ENCODE results near the gene ZC2HC1B.

ZC2HC1B gene

GRCh38 chr6:143936347-143936746, 72.1 kb downstream of the ZC2HC1B start:
- no peak for DNase-seq

DNA sequence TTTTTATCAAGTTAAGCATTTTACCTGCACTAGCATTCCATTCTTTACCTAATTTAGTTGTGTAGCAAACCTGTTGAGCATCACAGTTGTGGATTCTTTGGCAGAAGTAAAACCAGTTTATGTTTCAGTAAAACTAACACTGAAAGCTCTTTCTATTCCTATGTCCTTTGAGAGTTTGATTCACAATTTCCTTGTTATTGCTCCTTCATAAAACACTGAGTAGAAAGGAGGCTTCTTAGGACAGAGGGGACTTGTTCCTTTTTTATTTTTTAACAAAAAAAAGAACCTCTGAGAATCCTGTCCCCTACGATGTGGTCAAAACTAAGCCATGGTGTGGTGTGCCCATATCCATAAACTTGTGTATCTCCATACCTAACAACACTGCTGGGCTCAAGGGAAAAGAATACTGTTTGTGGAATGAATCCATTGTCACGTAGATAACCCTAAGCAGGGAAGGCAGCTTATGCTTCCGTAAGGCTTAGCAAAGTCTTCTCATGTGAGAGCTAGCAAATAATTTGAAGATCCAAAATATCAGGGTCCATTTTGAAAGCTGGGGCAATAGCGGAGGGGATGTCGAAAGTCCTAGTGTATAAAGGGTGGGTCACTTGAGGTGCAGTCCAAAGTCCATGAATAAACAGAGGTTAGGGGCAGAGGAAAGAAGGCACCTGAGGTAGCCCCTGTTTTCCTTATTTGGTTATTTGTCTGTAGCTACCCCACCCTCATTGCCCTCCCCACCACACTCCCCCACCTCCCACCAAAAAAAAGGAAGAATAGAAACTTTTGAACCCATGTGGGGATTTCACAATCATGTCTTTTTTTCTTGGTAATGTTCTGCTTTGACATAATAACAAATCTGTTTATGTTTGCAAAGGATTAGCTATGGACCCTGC, 72.7 kb downstream of the ZC2HC1B start:
- DNase-seq, result peak; percentile 11

- no peak for DNase-seq
These were observed 73.3 kb downstream of the ZC2HC1B start for GRCh38 chr6:143937668-143937970.

DNA sequence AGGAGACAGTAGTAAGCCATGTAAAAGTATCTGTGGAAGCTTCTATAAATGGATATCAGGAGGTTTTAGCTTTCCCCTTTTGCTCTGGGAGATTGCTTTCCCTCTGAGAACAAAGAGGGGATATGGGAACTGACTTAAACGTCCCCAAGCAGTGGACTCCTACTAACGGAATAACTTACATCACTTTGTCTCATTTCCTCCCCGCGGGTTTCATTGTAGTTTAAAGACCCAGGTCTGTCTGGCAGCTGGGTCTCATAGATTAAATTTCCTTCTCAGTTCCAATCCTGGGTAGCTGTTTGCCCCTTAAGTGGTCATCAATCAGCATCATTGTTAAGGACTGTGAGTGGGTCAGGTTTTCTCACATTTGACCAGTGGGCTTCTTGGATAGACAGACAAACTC, 75.1 kb downstream of the ZC2HC1B start:
- DNase-seq, result peak; percentile 46

DNA sequence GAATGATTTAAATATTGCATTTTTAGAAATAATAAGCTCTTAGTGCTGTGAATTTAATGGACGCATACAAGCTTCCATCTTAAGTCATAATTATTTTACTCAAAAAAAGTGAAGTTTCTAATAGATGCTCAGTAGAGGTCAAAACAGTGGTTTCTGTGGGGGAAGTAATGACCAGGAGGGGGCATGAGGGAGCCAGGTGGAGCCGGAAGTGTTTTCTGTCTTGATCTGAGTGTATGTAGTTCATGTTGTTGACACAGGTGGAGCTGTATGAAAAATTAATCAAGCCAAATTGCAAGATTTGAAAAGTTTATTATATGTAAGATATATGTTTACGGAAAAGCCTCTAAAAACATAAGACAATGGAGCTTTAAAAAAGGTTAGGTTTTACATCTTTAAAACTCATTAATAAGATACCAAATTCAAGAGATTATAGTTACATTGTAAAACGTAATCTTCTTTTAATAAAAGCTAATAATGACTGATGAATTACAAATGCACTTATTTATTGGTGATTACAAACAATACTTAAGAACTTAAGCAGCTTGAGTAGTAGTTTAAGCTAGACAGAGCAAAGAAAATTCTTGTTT, 75.8 kb downstream of the ZC2HC1B start:
- DNase-seq, result peak; percentile 27

DNA sequence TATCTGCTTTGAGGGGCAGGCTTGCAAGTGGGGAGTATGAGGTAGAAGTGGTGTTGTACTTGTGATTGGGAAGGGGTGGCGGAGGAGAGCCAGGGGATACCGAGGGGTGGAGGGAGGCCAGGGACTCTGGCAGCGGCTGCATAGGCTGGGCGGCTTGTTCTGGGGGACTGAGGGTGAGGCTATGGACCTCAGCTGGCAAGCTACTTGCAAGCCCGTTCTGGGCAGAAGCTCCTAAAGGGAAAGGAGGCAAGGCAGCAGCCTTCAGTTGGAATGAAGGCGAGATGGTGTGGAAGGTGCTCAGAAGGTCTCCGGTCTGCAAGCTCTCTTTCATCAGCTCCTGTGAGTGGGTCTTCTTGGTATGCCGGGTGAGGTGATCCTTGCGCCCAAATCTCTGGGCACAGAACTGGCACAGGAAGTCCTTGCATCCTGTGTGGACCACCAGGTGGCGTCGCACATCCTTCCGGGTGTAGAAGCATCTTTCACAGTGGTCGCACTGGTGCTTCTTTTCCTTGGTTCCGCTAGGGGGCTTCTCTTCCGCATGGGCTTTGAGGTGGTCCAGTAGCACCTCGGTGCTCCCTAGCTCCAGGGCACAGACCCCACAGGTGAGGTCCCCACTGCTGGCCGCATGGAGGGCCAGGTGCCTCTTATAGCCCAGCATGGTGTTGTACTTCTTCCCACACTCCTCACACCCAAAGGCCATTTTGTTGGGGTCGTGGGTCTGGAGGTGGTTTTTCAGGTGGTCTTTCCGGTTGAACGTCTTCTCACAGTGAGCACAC, 77.8 kb downstream of the ZC2HC1B start:
- peak; percentile 48 for DNase-seq

- DNase-seq, result no peak
These were observed 83.9 kb downstream of the ZC2HC1B start for GRCh38 chr6:143948208-143948607.

DNA sequence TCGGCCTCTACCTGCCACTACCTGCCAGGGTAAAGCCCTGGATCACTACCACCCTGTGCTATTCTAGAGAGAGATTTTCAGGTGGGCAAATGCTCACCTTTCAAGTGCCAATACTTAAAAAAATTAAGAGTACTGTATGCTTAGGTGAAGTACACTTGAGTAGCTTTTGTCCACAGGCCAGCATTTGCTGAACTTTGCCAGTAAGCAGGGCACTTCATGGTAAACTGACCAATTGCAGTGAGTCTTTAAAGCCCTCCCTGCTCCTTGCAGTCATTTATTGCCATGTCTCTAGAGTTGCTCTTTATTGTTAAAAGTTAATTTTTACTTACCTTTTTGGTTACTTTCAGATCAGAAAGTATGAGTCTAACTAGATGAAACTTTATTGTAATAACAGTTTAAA, 85.3 kb downstream of the ZC2HC1B start:
- DNase-seq, result no peak

GRCh38 chr6:143949962-143950361, 85.7 kb downstream of the ZC2HC1B start:
- DNase-seq, result no peak

DNA sequence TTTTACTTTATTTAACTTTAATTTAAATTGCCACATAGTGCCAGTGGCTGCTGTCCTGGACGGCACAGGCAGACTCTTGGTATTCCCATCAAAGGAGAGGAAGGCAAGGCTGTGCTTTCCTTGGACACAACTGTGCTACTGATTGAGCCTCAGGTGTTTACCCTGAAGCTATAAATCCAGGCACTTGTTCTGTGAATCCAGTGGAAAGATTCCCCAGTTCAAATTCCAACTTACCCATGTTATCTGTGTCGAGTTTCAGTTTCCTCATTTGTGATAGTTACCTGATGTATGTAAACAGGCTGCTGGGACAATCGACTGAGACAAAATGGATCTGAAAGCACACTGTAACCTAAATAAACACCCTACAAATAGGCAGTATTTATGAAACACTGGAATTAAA, 86.6 kb downstream of the ZC2HC1B start:
- no peak for DNase-seq

GRCh38 chr6:143952060-143952778, 87.9 kb downstream of the ZC2HC1B start:
- no peak for DNase-seq

- no peak for DNase-seq
These were observed 88.8 kb downstream of the ZC2HC1B start for GRCh38 chr6:143952947-143953701.

GRCh38 chr6:143953922-143954321, 89.6 kb downstream of the ZC2HC1B start:
- DNase-seq, result no peak

DNA sequence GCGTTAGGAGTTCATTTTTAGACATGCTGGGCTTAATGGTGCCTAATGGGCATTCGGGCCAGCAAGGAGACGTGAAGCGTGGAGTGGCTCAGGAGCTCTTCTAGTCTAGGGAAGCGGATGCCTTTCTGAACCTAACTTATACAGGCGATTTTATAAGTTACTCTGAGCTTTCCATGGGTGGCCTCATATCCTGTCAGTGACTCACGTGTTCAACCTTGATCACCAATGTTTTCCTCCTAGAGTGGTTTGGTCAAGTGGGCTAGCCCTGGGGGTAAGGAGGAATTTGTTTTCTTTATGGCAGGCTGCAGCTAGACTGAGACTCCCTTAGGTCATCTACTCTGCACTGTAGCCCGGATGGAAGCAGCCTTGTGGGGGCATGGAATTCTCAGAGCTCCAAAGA, 91.7 kb downstream of the ZC2HC1B start:
- no peak for DNase-seq

GRCh38 chr6:143957679-143958274, 93.5 kb downstream of the ZC2HC1B start:
- no peak for DNase-seq

GRCh38 chr6:143958839-143959399, 94.6 kb downstream of the ZC2HC1B start:
- DNase-seq, result no peak

- DNase-seq, result no peak
These were observed 95.7 kb downstream of the ZC2HC1B start for GRCh38 chr6:143959927-143960326.

- no peak for DNase-seq
These were observed 96.8 kb downstream of the ZC2HC1B start for GRCh38 chr6:143961066-143961465.

DNA sequence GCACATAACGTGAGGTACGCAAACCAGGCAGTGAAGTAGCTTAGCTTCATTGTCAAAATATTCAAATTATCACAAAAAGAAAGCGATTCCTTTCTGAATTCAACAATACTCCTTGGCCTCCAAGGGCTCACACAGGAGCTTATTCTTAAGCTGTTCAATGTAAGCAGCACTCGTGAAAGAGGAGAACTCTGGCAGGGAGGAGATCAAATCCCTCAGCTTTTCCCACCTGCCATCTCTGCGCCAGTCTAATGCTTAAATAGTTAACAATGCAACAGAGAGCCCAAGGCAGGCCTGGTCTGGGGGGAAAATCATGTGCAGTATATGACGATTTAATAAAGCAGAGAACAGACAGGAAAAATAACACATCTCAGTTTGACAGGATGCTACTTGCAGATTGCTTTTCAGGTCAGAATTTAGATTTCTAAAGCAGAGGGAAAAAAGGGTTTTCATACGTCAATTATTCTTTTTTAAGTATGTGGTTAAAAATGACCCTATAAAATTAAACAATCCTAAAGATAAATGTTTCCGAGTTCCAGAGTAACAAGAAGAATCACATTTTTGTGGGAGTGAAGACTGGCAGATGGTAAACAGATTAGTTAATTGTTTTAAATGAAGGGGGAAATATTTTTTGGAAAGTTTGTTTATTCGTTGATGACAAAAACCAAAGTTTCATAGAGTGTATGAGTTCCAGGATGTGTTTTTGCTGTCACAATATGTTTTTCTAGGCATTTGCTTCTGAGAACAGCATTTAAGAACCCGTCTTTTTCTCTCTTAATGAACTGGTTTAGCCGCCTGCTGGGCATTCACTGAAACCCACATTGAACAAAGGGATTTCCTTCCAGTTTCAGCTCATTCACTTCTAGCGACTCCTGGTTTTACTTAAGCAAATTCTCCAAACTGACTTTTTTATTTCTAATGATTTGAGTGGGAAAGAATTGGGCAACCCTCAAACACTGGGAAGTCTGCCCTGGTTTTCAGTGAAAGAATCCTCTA, 97.9 kb downstream of the ZC2HC1B start:
- no peak for DNase-seq

GRCh38 chr6:143963158-143963919, 99.1 kb downstream of the ZC2HC1B start:
- no peak for DNase-seq
